Left colon (tissue), 2 donors: ENCODE results near the gene MCRS1. TPM values are rescaled to one million over a fixed set of nuclear protein-coding genes. Genes with fewer than 3 reads are reported as not detected.
"Not testable (repeated sequence)": the region's sequence is repeated elsewhere in the genome, so short reads cannot be mapped to it uniquely, and the experiment has no call there.

ENCODE experiments used
- ATAC-seq: fragments of 200-7000 bp; cut with Tn5 transposase; one replicate; pipeline ENCODE4 v1.9.1; 2020; ENCODE audit warnings: mild to moderate bottlenecking, moderate library complexity
- DNase-seq, 2 donors: peaks; one replicate each; pipeline ENCODE4 v3.0.0-alpha.2; 2020
- intact Hi-C, 2 donors: fragments of 100-400 bp; cut with DNase I in 1 of 2; cut with micrococcal nuclease in 1 of 2; formaldehyde crosslinking; loops; one replicate each; pipeline versions ENCODE4 v1.11.2 to v1.14.0; 2022; cut with DNase I, micrococcal nuclease
- total RNA-seq, 2 donors: library from RNA; stranded (reverse); fragmentation: NEBNext Ultra II Directional; extraction: Animal tissue kit (Norgen Biotek cat#: 25700); gene quantifications; one replicate each; pipeline ENCODE4 v1.2.1, GENCODE V29; 2021
- donor health status: DM: no; HTN: no; CAD: no.
- donor health status: DM: yes; HTN: yes; CAD: no.

The MCRS1 gene
- total RNA-seq, 2 donors from 2014 or later: 62.3 to 66.1 TPM

- no peak for DNase-seq
- ATAC-seq: no peak
- intact Hi-C loops: no loop called here
Observed at GRCh38 chr12:49534731-49535278, 33.1 kb downstream of the MCRS1 start.

DNA sequence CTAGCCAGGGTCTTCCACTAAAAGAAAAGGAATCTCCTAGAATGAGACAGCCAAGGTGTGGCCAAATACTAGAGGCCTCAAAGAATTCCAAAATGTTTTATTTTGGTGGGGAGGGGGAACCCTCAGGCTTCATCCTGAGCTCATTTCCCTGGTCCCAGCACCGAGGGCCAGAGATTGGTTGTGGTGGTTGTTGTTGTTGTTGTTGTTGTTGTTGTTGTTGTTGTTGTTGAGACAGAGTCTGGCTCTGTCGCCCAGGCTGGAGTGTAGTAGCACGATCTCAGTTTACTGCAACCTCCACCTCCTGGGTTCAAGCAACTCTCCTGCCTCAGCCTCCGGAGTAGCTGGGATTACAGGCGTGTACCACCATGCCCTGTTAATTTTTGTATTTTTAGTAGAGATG lies 33.8 kb downstream of the MCRS1 start:
- not testable (repeated sequence) for DNase-seq

DNA sequence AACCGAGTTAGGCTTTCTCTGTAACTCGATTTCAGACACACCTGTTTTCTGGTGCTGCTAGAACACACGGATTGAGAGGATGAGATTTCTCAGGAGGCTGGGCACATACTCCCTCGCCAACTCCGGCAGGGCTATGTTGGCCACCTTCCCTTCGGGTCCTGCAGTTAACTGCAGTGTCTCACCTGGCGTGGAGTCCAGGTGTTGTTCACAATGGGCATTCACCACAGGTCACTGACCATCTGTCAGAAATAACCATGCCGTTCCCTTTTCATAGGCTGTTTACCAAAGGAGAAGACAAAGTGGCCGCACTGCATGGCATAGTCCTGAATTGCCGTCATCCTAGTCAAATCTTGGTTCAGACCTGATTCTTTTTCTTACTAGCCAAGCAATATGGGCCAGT lies 34.6 kb downstream of the MCRS1 start:
- ATAC-seq (peak; percentile 14), DNase-seq (no peak)
- intact Hi-C loops: no loop called here

More for the DNA sequence above, 33.8 kb downstream of the MCRS1 start:
- intact Hi-C loops, ATAC-seq: not testable (repeated sequence)

GRCh38 chr12:49531745-49532144 lies 36.2 kb downstream of the MCRS1 start:
- DNase-seq (no peak), ATAC-seq (peak; percentile 23)
- intact Hi-C loops: no loop called here

DNA sequence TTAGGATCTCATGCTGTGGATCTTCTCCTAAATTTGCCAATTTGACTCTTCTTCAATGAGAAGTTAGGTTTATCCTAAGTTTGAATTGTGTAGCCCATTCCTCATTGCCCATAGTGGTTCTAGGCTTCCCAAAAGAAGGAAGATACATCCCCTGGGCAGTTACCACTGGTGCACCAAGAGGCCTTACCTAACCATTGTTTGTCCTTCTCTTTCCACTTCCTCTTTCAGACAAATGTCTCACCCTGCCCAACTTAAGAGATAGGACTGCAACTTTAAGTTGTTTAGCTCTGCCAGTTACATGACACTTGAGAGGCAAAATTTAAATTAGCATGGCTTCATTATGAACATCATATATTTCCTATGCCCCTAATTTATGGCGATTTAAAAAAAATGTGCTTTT lies 38.5 kb downstream of the MCRS1 start:
- DNase-seq (no peak), ATAC-seq (no peak)
- intact Hi-C loops: no loop called here

- intact Hi-C loops: no loop called here
- DNase-seq (no peak), ATAC-seq (no peak)
Observed at GRCh38 chr12:49527361-49528130, 40.4 kb downstream of the MCRS1 start.

- intact Hi-C loops: no loop called here
- no peak for DNase-seq
- ATAC-seq: no peak
Observed at GRCh38 chr12:49525942-49526341, 42.0 kb downstream of the MCRS1 start.

DNA sequence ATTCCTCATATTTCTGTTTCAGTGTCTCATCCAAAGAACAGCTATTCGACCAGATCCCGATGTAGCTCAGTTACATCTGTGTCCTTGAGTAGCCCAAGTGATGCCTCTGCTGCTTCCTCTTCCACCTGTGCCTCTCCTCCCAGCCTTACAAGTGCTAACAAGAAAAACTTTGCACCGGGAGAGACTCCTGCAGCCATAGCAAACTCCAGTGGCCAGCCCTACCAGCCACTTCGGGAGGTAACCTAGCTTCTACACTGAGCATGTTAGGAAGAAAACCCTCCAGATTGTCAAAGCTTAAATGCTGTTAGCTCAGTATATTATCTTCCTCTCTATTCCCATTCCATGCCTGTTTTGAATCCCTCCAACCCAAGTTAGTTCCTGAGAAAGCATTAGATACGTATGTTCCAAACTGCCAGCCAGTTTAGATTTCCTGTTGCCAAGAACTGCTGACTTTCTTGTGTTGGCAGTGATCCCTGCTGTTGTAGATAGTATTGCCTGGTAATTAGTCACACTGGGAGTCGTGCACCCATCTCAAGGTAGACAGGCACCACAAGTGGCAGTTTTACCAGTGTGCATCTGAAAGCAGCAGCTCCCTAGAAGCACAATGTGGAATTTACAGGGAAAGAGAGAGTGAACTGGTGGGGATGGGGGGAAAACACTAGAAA lies 43.1 kb downstream of the MCRS1 start:
- intact Hi-C loops: no loop called here
- DNase-seq (no peak), ATAC-seq (no peak)

- intact Hi-C loops: no loop called here
- DNase-seq (no peak), ATAC-seq (no peak)
Observed at GRCh38 chr12:49521389-49521788, 46.6 kb downstream of the MCRS1 start.

DNA sequence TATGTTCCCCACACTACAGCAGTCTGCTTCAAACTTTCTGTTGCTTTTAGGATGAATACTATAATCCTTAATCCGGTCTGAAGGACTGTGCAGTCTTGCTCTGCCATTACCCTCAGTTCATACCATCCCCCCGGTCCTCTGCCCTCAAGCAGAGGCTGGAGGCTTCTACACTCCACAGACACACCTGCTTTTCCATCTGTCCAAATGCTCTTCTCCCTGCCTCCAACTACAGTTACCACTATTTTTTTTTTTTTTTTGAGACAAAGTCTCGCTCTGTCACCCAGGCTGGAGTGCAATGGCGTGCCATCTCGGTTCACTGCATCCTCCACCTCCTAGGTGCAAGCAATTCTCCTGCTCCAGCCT lies 48.4 kb downstream of the MCRS1 start:
- DNase-seq (no peak), ATAC-seq (no peak)
- intact Hi-C loops: loop anchor here in 1 of 2 donors (5.0 to 10.0 kb wide), 2 partner anchors 157 to 175 kb away; partner anchors contain the start of gene DNAJC22

DNA sequence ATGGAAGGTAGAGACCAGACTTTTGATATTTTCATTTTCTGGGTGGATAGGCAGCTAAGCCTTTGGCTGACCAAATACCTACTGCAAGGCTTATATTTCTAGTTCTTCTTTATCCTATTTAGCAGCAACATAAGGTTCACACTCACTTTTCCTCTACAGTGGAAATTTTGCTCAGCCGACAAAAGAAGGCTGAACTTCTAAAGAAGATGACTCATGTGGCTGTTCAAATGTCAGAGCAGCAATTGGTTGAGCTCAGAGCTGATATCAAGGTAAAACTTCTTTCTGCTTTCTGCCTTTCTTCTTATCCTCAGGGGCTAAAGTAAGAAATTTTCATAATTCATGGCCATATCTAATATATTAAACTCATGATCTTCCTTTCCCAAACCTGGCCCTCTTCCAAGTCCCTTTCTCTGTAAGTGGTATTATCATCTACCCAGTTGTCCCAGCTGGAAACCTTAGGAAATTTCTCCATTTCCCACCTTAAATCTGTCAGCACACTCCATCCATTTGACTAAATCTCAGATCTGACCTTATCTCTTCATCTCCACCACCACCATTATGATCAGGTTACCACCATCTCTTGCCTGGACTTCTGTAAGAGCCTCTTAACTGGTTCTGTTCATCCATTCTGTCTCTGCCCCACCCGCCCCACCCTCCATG lies 48.9 kb downstream of the MCRS1 start:
- no peak for ATAC-seq
- DNase-seq: no peak
- intact Hi-C loops: loop anchor here in 1 of 2 donors (5.0 to 10.0 kb wide), 2 partner anchors 157 to 174 kb away; partner anchors contain the start of gene DNAJC22

GRCh38 chr12:49515266-49515665 lies 52.7 kb downstream of the MCRS1 start:
- intact Hi-C loops: loop anchor here in 1 of 2 donors (5.0 to 10.0 kb wide), 2 partner anchors 153 to 170 kb away; partner anchors contain the start of gene DNAJC22
- DNase-seq: no peak
- no peak for ATAC-seq

DNA sequence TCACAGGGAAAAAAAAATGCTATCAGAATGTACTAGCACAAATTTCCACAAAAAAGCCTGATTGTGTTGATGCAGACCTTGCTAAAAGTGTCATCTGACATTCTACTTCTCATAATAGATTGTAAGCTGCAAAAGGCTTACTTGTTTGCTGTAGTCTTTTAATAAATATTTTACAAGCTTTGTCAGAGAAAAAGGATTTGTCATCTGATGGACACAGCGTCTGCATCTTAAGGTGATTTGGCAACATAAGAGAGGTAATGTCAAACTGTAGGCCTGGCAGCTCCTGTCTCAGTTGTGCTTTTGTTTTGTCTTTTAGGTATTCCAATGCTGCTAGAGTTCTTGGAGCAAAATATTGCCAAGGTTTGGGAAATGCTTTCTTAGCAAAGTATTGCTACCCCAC lies 55.4 kb downstream of the MCRS1 start:
- ATAC-seq (no peak), DNase-seq (no peak)
- intact Hi-C loops: loop anchor here in 1 of 2 donors (10.0 kb wide), 1 partner anchor 168 kb away; the partner anchor contains the start of gene DNAJC22

DNA sequence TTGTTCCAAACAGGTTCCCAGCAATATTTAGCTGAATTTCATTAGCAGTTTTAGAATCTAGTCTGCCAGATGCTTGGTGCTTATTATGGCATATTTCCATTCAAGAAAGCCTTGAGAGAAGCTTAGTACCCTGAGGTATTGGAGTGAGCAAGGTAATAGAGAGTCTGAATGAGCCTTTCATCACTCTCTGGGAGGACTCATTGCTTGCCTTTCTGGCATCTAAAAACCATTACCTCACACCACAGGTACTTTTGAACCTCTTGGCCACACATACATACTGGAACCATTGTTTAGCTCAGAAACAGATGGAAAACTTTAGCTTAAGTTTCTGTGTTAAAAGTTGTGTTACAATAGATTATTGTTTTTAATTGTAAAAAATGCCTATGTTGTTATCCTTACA lies 56.5 kb downstream of the MCRS1 start:
- intact Hi-C loops: loop anchor here in 1 of 2 donors (10.0 kb wide), 1 partner anchor 167 kb away; the partner anchor contains the start of gene DNAJC22
- DNase-seq: no peak
- no peak for ATAC-seq

DNA sequence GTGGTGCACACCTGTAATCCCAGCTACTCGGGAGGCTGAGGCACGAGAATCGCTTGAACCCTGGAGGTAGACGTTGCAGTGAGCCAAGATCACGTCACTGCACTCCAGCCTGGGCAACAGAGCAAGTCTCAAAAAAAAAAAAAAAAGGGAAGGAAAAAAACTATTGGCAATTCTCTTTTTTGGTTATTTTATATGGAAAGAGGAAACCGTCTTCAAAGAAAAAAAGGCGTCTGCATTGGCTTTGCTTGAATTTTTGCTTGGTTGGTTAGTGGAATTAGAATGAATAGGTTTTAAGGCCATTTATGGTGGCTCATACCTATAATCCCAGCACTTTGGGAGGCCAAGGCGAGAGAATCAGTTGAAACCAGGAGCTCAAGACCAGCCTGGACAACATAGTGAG lies 58.3 kb downstream of the MCRS1 start:
- not testable (repeated sequence) for ATAC-seq, DNase-seq
- intact Hi-C loops: loop anchor here in 1 of 2 donors (10.0 kb wide), 1 partner anchor 165 kb away; the partner anchor contains the start of gene DNAJC22
